Measurements from ENCODE around the gene KDF1.

KDF1 gene

DNA sequence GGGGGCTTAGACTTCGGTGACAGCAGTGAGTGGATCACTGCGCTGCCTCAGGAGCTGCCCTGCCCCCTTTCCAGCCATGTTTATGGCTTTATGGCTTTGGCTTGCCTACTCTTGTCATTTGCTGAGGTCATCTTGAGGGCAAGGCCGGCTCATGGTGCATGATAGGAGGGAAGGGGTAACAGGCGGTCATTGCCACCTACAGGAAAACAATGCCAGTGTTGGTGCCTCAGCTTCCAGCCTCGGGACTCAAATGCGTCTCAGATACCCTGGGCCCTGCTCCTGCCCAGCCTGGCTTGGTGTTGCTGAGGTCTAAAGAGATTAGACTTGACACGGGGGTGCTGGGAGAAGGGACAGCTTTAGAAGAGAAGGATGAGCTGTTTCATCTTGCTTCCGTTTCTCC is 14.5 kb downstream of the KDF1 start:
- ChIA-PET CTCF (no interaction called here), POLR2A (interaction anchor here (0.9 to 1.2 kb wide), 2 partner anchors 8 to 15 kb away, joined by 3 read pairs; partner anchors contain the start of gene KDF1)
- no peak for DNase-seq (ENCODE audit: extremely low spot score)
- TF ChIP-seq SUZ12 (IDR thresholded peaks at IDR 0.05) (no peak), ARNT (IDR thresholded peaks at IDR 0.05) (no peak), FOXM1 (IDR thresholded peaks at IDR 0.05; ENCODE audit: borderline replicate concordance) (no peak)

DNA sequence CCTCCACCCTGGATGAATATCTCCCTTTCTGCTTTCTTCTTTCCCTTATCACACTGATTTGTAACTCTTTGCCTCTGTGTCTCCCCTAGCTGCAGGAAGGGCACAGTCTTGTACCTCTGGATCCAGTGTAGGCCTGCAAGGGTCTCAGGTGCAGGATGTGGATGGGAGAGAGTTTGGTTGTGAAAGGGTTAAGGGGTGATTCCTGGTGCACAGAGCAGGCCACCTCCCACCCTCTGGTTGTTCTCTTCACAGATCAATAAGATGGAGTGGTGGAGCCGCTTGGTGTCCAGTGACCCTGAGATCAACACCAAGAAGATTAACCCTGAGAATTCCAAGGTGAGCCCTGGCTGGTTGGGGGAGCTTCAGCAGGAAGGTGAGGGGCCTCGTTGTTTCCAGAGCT is 15.1 kb downstream of the KDF1 start:
- CTCF ChIA-PET = no interaction called here
- DNase-seq (ENCODE audit: extremely low spot score) = no peak
- POLR2A ChIA-PET = no interaction called here
- TF ChIP-seq ARNT (IDR thresholded peaks at IDR 0.05) (no peak), FOXM1 (IDR thresholded peaks at IDR 0.05; ENCODE audit: borderline replicate concordance) (no peak), FOXA1 (IDR thresholded peaks at IDR 0.05) (no peak), CTBP1 (IDR thresholded peaks at IDR 0.05; ENCODE audit: borderline replicate concordance) (no peak), BHLHE40 (IDR thresholded peaks at IDR 0.05; ENCODE audit: borderline replicate concordance) (no peak), NFRKB (IDR thresholded peaks at IDR 0.05) (no peak), SUZ12 (IDR thresholded peaks at IDR 0.05) (no peak), ELF4 (IDR thresholded peaks at IDR 0.05) (no peak), FOXK2 (IDR thresholded peaks at IDR 0.05) (no peak), ZNF384 (IDR thresholded peaks at IDR 0.05) (no peak), TARDBP (IDR thresholded peaks at IDR 0.05) (no peak), L3MBTL2 (conservative IDR thresholded peaks at IDR 0.05) (no peak), HDGF (IDR thresholded peaks at IDR 0.05; ENCODE audit: borderline replicate concordance) (no peak)
- TF ChIP-seq, protein P1, sequence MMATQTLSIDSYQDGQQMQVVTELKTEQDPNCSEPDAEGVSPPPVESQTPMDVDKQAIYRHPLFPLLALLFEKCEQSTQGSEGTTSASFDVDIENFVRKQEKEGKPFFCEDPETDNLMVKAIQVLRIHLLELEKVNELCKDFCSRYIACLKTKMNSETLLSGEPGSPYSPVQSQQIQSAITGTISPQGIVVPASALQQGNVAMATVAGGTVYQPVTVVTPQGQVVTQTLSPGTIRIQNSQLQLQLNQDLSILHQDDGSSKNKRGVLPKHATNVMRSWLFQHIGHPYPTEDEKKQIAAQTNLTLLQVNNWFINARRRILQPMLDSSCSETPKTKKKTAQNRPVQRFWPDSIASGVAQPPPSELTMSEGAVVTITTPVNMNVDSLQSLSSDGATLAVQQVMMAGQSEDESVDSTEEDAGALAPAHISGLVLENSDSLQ (IDR thresholded peaks at IDR 0.05) = no peak

DNA sequence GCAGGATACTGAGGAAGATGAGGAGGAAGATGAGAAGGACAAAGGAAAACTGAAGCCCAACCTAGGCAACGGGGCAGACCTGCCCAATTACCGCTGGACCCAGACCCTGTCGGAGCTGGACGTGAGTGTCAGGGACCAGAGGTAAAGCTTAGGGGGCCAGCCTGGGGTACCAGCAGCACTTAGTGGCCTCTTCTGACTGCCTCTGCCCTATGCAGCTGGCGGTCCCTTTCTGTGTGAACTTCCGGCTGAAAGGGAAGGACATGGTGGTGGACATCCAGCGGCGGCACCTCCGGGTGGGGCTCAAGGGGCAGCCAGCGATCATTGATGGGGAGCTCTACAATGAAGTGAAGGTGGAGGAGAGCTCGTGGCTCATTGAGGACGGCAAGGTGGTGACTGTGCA is 17.6 kb downstream of the KDF1 start:
- POLR2A ChIA-PET = no interaction called here

DNA sequence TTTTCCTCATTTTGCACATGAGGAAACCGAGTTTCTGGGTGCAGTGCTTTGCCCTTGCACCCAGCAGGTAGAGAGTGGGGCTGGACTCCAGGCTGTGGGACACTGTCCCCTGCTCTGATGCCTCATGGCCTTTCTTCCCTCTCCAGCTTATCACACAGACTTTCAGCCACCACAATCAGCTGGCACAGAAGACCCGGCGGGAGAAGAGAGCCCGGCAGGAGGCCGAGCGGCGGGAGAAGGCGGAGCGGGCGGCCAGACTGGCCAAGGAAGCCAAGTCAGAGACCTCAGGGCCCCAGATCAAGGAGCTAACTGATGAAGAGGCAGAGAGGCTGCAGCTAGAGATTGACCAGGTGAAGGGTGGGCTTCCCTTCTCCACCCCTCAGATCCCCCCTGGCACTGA is 19.0 kb downstream of the KDF1 start:
- ChIA-PET POLR2A (no interaction called here), CTCF (no interaction called here)
- DNase-seq (ENCODE audit: extremely low spot score) = no peak
- TF ChIP-seq SUZ12 (IDR thresholded peaks at IDR 0.05) (no peak), LEF1 (IDR thresholded peaks at IDR 0.05; ENCODE audit: borderline replicate concordance) (no peak), ELF4 (IDR thresholded peaks at IDR 0.05) (no peak), FOXA1 (IDR thresholded peaks at IDR 0.05) (no peak)

More for the DNA sequence above, 17.6 kb downstream of the KDF1 start:
- DNase-seq (ENCODE audit: extremely low spot score) = no peak
- TF ChIP-seq FOXM1 (IDR thresholded peaks at IDR 0.05; ENCODE audit: borderline replicate concordance) (no peak), FOXK2 (IDR thresholded peaks at IDR 0.05) (no peak), NFRKB (IDR thresholded peaks at IDR 0.05) (no peak), FOXA1 (IDR thresholded peaks at IDR 0.05) (no peak)
- CTCF ChIA-PET = no interaction called here

DNA sequence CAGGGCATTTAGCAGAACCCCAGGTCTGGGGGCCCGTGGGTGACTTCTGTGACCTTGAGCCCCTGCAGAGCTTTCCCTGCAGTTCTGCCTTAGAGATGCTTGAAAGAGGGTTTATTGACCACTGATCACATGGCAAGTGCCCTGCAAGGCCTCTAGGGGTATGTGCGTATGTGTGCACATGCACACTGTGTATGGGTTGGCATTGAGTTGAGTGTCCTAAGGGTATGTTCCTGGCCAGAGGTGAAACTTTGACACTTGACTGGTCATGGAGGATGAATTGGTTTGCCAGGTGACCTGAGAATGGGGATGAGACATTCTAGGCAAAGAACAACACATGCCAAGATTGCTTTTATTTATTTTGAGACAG is 21.6 kb downstream of the KDF1 start:
- POLR2A ChIA-PET = no interaction called here
- CTCF ChIA-PET = no interaction called here
- no peak for DNase-seq (ENCODE audit: extremely low spot score)
- no peak for TF ChIP-seq BHLHE40 (IDR thresholded peaks at IDR 0.05; ENCODE audit: borderline replicate concordance)
- no peak for TF ChIP-seq L3MBTL2 (conservative IDR thresholded peaks at IDR 0.05)
- no peak for TF ChIP-seq ZNF384 (IDR thresholded peaks at IDR 0.05)
- no peak for TF ChIP-seq SUZ12 (IDR thresholded peaks at IDR 0.05)
- no peak for TF ChIP-seq CTBP1 (IDR thresholded peaks at IDR 0.05; ENCODE audit: borderline replicate concordance)
- no peak for TF ChIP-seq NFRKB (IDR thresholded peaks at IDR 0.05)
- TF ChIP-seq SP1 (IDR thresholded peaks at IDR 0.05) = no peak
- no peak for TF ChIP-seq FOXM1 (IDR thresholded peaks at IDR 0.05; ENCODE audit: borderline replicate concordance)
- no peak for TF ChIP-seq HDGF (IDR thresholded peaks at IDR 0.05; ENCODE audit: borderline replicate concordance)
- TF ChIP-seq TARDBP (IDR thresholded peaks at IDR 0.05) = no peak
- no peak for TF ChIP-seq FOXK2 (IDR thresholded peaks at IDR 0.05)
- TF ChIP-seq ELF4 (IDR thresholded peaks at IDR 0.05) = no peak
- no peak for TF ChIP-seq ARNT (IDR thresholded peaks at IDR 0.05)
- no peak for TF ChIP-seq FOXA1 (IDR thresholded peaks at IDR 0.05)
- TF ChIP-seq, protein P1 (IDR thresholded peaks at IDR 0.05) = no peak
- no peak for TF ChIP-seq LEF1 (IDR thresholded peaks at IDR 0.05; ENCODE audit: borderline replicate concordance)

DNA sequence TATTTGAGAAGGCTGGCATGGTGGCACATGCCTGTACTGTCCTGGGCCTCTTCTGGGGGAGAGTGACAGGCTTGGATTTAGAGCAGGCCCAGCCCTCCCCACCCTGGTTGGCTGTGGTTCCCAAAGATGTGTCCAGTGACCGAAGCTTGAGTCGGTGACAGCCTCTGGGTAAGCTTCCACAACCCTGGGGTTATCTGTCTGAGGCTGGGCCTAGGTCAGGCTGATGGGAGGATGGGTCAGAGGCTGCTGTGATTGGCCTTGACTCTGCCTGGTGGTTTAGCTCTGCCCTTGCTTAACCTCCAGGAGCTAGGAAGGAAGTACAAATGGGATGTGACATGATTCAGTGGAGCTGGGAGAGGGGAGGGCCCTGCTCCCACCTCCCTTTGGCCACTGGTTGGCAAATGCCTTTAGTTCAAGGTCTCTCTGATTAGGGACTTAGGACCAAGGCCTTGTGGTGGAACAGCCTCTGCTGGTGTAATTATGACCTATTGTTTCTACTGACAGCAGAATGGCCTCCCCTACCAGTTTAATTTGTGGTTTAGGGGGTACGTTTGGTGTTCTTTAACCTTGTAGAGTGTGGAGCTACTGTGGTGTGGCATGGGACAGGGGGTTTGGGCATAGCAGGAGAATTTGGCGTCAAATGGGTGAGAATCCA is 22.1 kb downstream of the KDF1 start:
- no peak for DNase-seq (ENCODE audit: extremely low spot score)
- TF ChIP-seq TARDBP (IDR thresholded peaks at IDR 0.05) (no peak), FOXM1 (IDR thresholded peaks at IDR 0.05; ENCODE audit: borderline replicate concordance) (no peak), FOXK2 (IDR thresholded peaks at IDR 0.05) (no peak), ZNF384 (IDR thresholded peaks at IDR 0.05) (no peak), NFRKB (IDR thresholded peaks at IDR 0.05) (no peak), ELF4 (IDR thresholded peaks at IDR 0.05) (no peak), FOXA1 (IDR thresholded peaks at IDR 0.05) (no peak), SP1 (IDR thresholded peaks at IDR 0.05) (no peak), ARNT (IDR thresholded peaks at IDR 0.05) (no peak), CTBP1 (IDR thresholded peaks at IDR 0.05; ENCODE audit: borderline replicate concordance) (no peak), HDGF (IDR thresholded peaks at IDR 0.05; ENCODE audit: borderline replicate concordance) (no peak), SUZ12 (IDR thresholded peaks at IDR 0.05) (no peak)
- TF ChIP-seq, protein P1 (IDR thresholded peaks at IDR 0.05) = no peak
- CTCF ChIA-PET = interaction anchor here (0.6 kb wide), 1 partner anchor 114 kb away, joined by 3 read pairs; no protein-coding TSS in a partner anchor
- POLR2A ChIA-PET = no interaction called here

DNA sequence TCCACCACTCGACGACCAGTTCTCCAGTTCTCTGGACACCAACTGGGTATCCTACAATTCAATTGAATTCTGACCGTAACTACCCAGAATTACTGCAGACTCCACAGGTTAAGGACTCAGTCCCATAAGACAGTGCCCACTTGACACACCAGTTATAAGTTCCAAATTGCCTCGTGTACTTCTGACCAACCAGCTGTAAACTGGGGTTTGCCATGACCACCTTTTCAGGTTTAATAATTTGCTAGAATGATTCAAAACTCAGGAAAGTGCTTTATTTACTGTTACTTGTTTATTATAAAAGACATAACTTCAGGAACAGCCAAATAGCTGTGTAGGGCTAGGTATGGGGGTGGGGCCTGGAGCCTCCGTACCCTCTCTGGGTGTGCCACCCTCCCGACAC is 23.4 kb downstream of the KDF1 start:
- no peak for DNase-seq (ENCODE audit: extremely low spot score)
- TF ChIP-seq BHLHE40 (IDR thresholded peaks at IDR 0.05; ENCODE audit: borderline replicate concordance) = no peak
- no peak for TF ChIP-seq SUZ12 (IDR thresholded peaks at IDR 0.05)
- no peak for TF ChIP-seq ARNT (IDR thresholded peaks at IDR 0.05)
- TF ChIP-seq CTBP1 (IDR thresholded peaks at IDR 0.05; ENCODE audit: borderline replicate concordance) = no peak
- no peak for TF ChIP-seq HDGF (IDR thresholded peaks at IDR 0.05; ENCODE audit: borderline replicate concordance)
- no peak for TF ChIP-seq L3MBTL2 (conservative IDR thresholded peaks at IDR 0.05)
- TF ChIP-seq FOXA1 (IDR thresholded peaks at IDR 0.05) = no peak
- TF ChIP-seq ELF4 (IDR thresholded peaks at IDR 0.05) = no peak
- TF ChIP-seq FOXK2 (IDR thresholded peaks at IDR 0.05) = no peak
- TF ChIP-seq TARDBP (IDR thresholded peaks at IDR 0.05) = no peak
- TF ChIP-seq FOXM1 (IDR thresholded peaks at IDR 0.05; ENCODE audit: borderline replicate concordance) = no peak
- TF ChIP-seq ZNF384 (IDR thresholded peaks at IDR 0.05) = no peak
- ChIA-PET POLR2A (interaction anchor here (0.8 kb wide), 1 partner anchor 9 kb away, joined by 3 read pairs; no protein-coding TSS in a partner anchor), CTCF (no interaction called here)

Data from HEK293T (cell line).